ENCODE results near the gene TMEM132D. TPM values are rescaled to one million over a fixed set of nuclear protein-coding genes. Genes with fewer than 3 reads are reported as not detected.

The TMEM132D gene
- total and polyA plus RNA-seq, 8 donors, result 0.19 to 2.8 (median 0.46) TPM

DNA sequence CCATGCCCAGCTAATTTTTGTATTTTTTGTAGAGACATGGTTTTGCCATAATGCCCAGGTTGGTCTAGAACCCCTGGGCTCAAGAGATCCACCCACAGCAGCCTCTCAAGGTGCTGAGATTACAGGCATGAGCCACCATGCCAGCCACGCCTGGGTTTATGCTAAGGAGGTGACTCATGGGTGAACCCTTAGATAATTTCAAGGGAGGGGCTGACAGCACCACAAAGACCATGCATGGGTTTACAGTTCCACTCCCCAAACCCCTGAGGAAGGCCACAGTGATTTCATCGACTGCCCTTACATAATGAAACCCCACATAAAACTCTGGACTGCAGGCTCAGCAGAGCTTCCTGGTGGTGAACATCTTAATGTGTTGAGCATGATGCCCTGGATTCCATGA, 33.7 kb downstream of the TMEM132D start:
- WGBS, 2 donors, result 62 to 66% methylated on average over 2 of the region's 2 CpGs
- no peak for ATAC-seq
- no peak for DNase-seq
- TF ChIP-seq, protein P1, sequence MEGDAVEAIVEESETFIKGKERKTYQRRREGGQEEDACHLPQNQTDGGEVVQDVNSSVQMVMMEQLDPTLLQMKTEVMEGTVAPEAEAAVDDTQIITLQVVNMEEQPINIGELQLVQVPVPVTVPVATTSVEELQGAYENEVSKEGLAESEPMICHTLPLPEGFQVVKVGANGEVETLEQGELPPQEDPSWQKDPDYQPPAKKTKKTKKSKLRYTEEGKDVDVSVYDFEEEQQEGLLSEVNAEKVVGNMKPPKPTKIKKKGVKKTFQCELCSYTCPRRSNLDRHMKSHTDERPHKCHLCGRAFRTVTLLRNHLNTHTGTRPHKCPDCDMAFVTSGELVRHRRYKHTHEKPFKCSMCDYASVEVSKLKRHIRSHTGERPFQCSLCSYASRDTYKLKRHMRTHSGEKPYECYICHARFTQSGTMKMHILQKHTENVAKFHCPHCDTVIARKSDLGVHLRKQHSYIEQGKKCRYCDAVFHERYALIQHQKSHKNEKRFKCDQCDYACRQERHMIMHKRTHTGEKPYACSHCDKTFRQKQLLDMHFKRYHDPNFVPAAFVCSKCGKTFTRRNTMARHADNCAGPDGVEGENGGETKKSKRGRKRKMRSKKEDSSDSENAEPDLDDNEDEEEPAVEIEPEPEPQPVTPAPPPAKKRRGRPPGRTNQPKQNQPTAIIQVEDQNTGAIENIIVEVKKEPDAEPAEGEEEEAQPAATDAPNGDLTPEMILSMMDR (IDR thresholded peaks at IDR 0.05), result no peak
- Histone ChIP-seq H3K9me3 (no peaks in the 10 kb centered on the region), H3K4me1 (no peaks in the 10 kb centered on the region), H3K4me3 (no peak overlapping the region), H3K27me3 (peaks cover 0 to 4% (median 1%) of the 10 kb centered on the region in 4 donors), H3K36me3 (no peaks in the 10 kb centered on the region), H3K27ac (no peak overlapping the region)
- no peak for FAIRE-seq
- intact Hi-C loops (cut with DNase I), result no loop called here

DNA sequence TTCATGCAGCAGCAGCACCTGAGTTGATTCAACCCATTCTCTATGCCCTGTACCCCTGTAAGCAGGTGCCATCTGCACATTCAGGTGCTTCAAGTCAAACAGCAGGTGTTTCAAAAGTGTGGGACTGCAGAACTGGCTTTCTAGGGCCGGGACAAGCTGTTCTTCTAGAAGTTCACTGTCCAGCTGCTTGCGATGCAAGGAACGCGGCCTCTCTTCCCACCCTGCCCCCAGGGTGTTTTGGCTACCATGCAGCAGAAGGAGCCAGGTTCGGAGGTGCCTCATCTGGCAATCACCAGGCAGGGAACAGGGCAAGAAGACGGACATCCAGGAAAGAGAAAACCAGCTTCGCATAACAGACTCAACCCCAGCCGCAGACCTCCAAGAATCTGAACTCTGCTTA, 35.2 kb downstream of the TMEM132D start:
- TF ChIP-seq, protein P1 (IDR thresholded peaks at IDR 0.05), result no peak
- no peak overlapping the region for H3K4me3 ChIP-seq
- 56 to 61% methylated on average over 8 of the region's 8 CpGs for WGBS, 2 donors
- ATAC-seq (no peak), FAIRE-seq (no peak), DNase-seq (no peak)
- no peaks in the 10 kb centered on the region for H3K36me3 ChIP-seq
- peaks cover 0 to 4% (median 1%) of the 10 kb centered on the region in 4 donors for H3K27me3 ChIP-seq
- no peaks in the 10 kb centered on the region for H3K9me3 ChIP-seq
- no peaks in the 10 kb centered on the region for H3K4me1 ChIP-seq
- H3K27ac ChIP-seq, result no peak overlapping the region
- intact Hi-C loops (cut with DNase I), result no loop called here

DNA sequence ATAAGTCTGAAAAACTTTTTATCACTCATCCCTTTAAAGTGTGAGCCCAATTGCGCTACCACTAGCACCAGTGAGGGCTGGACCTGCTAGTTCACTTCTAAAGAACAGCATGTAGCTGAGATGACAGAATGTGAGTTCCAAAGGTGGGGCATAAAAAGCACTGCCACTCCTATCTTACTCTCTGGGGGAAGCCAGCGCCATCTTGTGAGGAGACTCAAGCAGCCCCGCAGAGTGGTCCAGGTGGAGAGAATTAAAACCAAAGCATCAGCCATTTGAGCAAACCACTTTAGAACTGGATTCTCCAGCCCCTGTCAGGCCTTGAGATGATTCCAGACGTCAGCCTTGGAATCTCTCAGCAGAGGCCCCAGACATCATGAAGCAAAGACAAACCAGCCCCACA, 39.9 kb downstream of the TMEM132D start:
- no peak overlapping the region for H3K4me3 ChIP-seq
- no peaks in the 10 kb centered on the region for H3K27me3 ChIP-seq
- no peak for ATAC-seq
- no peaks in the 10 kb centered on the region for H3K9me3 ChIP-seq
- H3K27ac ChIP-seq, result no peak overlapping the region
- TF ChIP-seq, protein P1 (IDR thresholded peaks at IDR 0.05), result no peak
- DNase-seq, result no peak
- no peak for FAIRE-seq
- 67 to 70% methylated on average over 4 of the region's 4 CpGs for WGBS, 2 donors
- H3K36me3 ChIP-seq, result no peaks in the 10 kb centered on the region
- intact Hi-C loops (cut with DNase I), result no loop called here
- H3K4me1 ChIP-seq, result no peaks in the 10 kb centered on the region

DNA sequence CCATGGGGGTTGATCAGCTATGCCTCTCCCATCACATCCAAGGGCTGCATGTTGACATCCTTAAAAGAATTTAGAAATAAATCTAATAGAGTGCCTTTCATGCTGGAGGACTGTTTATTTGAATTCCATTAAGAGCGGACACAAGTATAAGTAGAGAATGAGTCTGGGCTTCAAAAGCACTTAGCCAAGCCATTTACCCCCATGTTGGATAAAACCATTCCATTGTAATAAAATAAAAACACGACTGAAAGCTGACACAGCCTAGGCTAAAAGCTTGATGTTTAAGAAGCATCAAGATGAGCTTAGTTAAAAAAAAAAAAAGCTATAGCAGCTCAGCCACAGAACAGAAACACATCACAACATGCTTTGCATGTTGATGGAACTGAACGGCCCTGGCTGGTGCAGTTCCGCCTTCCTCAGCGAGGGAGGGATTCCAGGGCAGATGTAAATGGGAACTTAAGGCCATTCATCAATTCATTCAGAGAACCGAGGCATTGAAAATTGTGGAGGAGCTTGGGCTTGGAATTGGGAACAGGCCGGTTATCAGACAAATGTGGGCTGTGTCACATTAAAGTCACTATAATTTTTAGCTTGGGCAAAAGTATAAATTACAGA, 41.2 kb downstream of the TMEM132D start:
- TF ChIP-seq, protein P1 (IDR thresholded peaks at IDR 0.05), result no peak

DNA sequence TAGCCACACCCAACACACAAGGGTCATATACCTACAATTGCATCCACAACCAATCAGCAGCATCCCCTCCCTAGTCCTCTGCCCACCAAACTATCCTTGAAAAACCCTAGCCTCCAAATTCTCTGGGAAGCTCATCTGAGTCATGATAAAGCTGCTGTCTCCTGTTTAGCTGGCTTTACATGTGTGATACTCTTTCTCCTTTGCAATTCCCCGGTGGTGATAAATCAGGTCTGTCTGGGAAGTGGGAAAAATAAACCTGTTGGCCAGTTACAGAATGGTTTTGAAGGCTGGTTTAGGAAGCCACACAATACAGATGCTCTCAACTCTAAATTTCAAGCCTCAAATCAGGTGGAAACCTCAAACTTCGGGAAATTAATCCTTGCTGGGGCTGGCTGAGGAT, 41.9 kb downstream of the TMEM132D start:
- DNase-seq, result no peak
- no peaks in the 10 kb centered on the region for H3K36me3 ChIP-seq
- H3K4me3 ChIP-seq, result no peak overlapping the region
- no peaks in the 10 kb centered on the region for H3K4me1 ChIP-seq
- no peak for ATAC-seq
- H3K27ac ChIP-seq, result no peak overlapping the region
- TF ChIP-seq, protein P1 (IDR thresholded peaks at IDR 0.05), result no peak
- 35 to 46% methylated on average over 2 of the region's 2 CpGs for WGBS, 2 donors
- H3K9me3 ChIP-seq, result no peaks in the 10 kb centered on the region
- no peak for FAIRE-seq
- intact Hi-C loops (cut with DNase I), result no loop called here
- H3K27me3 ChIP-seq, result no peaks in the 10 kb centered on the region

More for the DNA sequence above, 41.2 kb downstream of the TMEM132D start:
- no peaks in the 10 kb centered on the region for H3K36me3 ChIP-seq
- ATAC-seq (no peak), DNase-seq (no peak), FAIRE-seq (no peak)
- H3K27me3 ChIP-seq, result no peaks in the 10 kb centered on the region
- H3K27ac ChIP-seq, result no peak overlapping the region
- intact Hi-C loops (cut with DNase I), result no loop called here
- H3K4me1 ChIP-seq, result no peaks in the 10 kb centered on the region
- no peak overlapping the region for H3K4me3 ChIP-seq
- WGBS, 2 donors, result 43 to 52% methylated on average over 7 of the region's 7 CpGs
- H3K9me3 ChIP-seq, result no peaks in the 10 kb centered on the region
